Muscle of leg (tissue), 16 donors: Measurements from ENCODE around the gene SLC13A3. TPM values are rescaled to one million over a fixed set of nuclear protein-coding genes. Genes with fewer than 3 reads are reported as not detected.
A peak's percentile ranks its signal among the peaks of the same experiment; 100 is the strongest.

Experiments
- DNase-seq: peaks from one replicate; pipeline ENCODE4 v3.0.0; 2013
- H3K27ac ChIP-seq: one replicate; pipeline ENCODE4 v1.5.1; 2013; ENCODE audit warnings: mild to moderate bottlenecking, low read length, control low read depth
- H3K27me3 ChIP-seq: one replicate; pipeline ENCODE4 v1.6.1; 2013; ENCODE audit warnings: low read length; ENCODE audit not compliant: control insufficient read depth, insufficient read depth
- H3K36me3 ChIP-seq: one replicate; pipeline ENCODE4 v1.6.1; 2013; ENCODE audit warnings: low read length; ENCODE audit not compliant: control insufficient read depth, insufficient read depth
- H3K4me1 ChIP-seq: one replicate; pipeline ENCODE4 v1.6.1; 2013; ENCODE audit warnings: low read length; ENCODE audit not compliant: control insufficient read depth, insufficient read depth
- H3K4me3 ChIP-seq: one replicate; pipeline ENCODE4 v1.5.1; 2013; ENCODE audit warnings: low read length, control low read depth
- H3K9me3 ChIP-seq: replicated peaks from 2 replicates; pipeline ENCODE4 v1.6.1; 2013; ENCODE audit warnings: low read depth, low read length; ENCODE audit not compliant: control insufficient read depth
- WGBS: methylation state at CpG from one replicate; pipeline ENCODE4 v1.1.5; 2013; ENCODE audit warnings: missing lambda C conversion rate; ENCODE audit not compliant: insufficient coverage; 5-methylcytosine and 5-hydroxymethylcytosine counted together
- long read RNA-seq, 11 donors: transcript quantifications; one replicate each; lab custom pipeline, GENCODE V29; 2026
- polyA plus RNA-seq, 8 donors: library from polyadenylated mRNA; unstranded; fragments of 120-200 nt; gene quantifications; one replicate each; pipeline versions ENCODE4 v1.2.1 to v1.2.3, GENCODE V29; 2013; ENCODE audit warnings: inconsistent platforms in 1 of 8, low replicate concordance in 1 of 8; ENCODE audit not compliant: insufficient read length in 8 of 8, insufficient read depth in 1 of 8
- total RNA-seq: library from RNA; stranded (reverse); fragments of 120-200 nt; gene quantifications from one replicate; pipeline ENCODE4 v1.2.4, GENCODE V29; 2013

SLC13A3 gene
- total RNA-seq (2.7 TPM), polyA plus RNA-seq (1 to 10 TPM; 2.3 to 4.2 (median 3.1) TPM)
- long read RNA-seq, donor 1: 0 reads
- long read RNA-seq, donor 2: 0 reads
- long read RNA-seq, donor 3, partial matches to known transcripts: 0 of 5 reads
- long read RNA-seq, donor 3, other reads (novel, unspliced or antisense): 5 of 5 reads
- long read RNA-seq, donor 4: 0 reads
- long read RNA-seq, donor 5: 0 reads
- long read RNA-seq, donor 6: 0 reads
- long read RNA-seq, donor 7: 0 reads
- long read RNA-seq, donor 8: 0 reads
- long read RNA-seq, donor 9: 0 reads
- long read RNA-seq, donor 10: 0 reads
- long read RNA-seq, donor 11: 0 reads

- Histone ChIP-seq H3K4me3 (peak within 1 kb of the TSS; percentile 10), H3K27ac (no peak within 1 kb of the TSS), H3K36me3 (no peaks in the 10 kb centered on the region), H3K4me1 (peaks cover 19% of the 10 kb centered on the region), H3K9me3 (no peaks in the 10 kb centered on the region), H3K27me3 (peaks cover 23% of the 10 kb centered on the region)
- 13% methylated on average over 54 of the region's 55 CpGs for WGBS
- no peak for DNase-seq
Observed at GRCh38 chr20:46651091-46651962, at the start of gene SLC13A3. Gene SLC13A3, minus strand, starts transcription at chr20:46651459. Its CDS starts 38 bp downstream, at chr20:46651421.

GRCh38 chr20:46701057-46701456 is 49.8 kb upstream of the SLC13A3 start:
- WGBS: no CpG with 5 or more reads among the region's 2 CpGs
- Histone ChIP-seq H3K4me3 (no peak overlapping the region), H3K27ac (no peak overlapping the region), H3K9me3 (peaks cover 4% of the 10 kb centered on the region), H3K27me3 (no peaks in the 10 kb centered on the region), H3K4me1 (no peaks in the 10 kb centered on the region), H3K36me3 (no peaks in the 10 kb centered on the region)
- no peak for DNase-seq

GRCh38 chr20:46700481-46700880 is 49.2 kb upstream of the SLC13A3 start:
- DNase-seq: no peak
- Histone ChIP-seq H3K9me3 (peaks cover 4% of the 10 kb centered on the region), H3K27ac (no peak overlapping the region), H3K4me3 (no peak overlapping the region), H3K4me1 (no peaks in the 10 kb centered on the region), H3K27me3 (no peaks in the 10 kb centered on the region), H3K36me3 (no peaks in the 10 kb centered on the region)
- WGBS: 70% methylated on average over 6 of the region's 6 CpGs

DNA sequence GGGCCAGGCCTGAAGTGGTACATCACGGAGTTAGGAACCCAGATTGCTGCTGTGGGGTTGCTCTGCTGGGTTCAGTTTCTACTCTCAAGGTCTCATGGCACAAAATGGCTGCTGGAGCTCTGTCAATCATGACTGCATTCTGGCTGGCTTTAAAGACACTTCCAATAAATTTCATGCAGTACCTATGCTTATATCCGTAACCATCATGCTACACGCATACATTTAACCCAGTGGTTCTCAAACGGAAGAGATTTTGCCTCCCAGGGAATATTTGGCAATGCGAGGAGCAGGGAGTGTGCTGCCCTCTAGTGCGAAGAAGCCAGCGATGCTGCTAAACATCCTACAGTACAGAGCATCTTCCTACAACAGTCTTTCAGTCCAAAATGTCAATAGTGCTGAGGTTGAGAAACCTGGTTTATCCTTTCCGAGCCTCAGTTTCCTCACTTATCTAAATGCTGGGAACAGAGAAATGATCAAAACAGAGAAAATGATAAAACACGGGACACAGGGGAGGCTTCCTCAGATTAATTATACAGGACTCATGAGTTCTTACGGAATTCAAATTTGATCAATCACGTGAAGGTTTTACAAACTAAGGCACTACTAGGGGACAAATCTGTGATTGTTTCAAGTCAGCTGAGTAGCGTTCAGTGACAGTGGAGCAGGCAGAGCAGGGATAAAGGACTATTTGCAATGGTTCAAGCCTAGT is 48.5 kb upstream of the SLC13A3 start:
- no peaks in the 10 kb centered on the region for H3K27me3 ChIP-seq
- no peak overlapping the region for H3K27ac ChIP-seq
- no peak for DNase-seq
- WGBS: 59% methylated on average over 7 of the region's 12 CpGs
- H3K4me1 ChIP-seq: no peaks in the 10 kb centered on the region
- H3K36me3 ChIP-seq: no peaks in the 10 kb centered on the region
- peaks cover 4% of the 10 kb centered on the region for H3K9me3 ChIP-seq
- no peak overlapping the region for H3K4me3 ChIP-seq

DNA sequence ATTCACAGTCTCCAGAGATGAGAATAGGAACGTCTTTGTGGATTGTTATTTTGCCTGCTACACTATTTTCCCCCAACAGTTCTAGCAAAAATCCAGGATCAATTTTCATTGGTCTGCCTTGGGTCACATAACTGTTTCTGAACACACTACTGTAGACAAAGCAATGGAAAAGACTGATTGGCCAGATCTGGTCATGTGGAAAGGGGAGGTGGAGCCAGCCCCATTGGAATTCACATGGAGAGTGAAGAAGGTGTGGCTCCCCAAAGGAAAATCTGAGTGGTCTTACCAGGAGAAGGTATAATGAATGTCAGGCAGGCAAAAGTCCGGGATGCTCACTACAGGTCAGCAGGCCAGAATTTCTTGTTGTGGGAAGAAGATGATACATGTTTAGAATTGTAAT is 47.5 kb upstream of the SLC13A3 start:
- no peak for DNase-seq
- Histone ChIP-seq H3K27ac (no peak overlapping the region), H3K4me1 (no peaks in the 10 kb centered on the region), H3K36me3 (no peaks in the 10 kb centered on the region), H3K27me3 (no peaks in the 10 kb centered on the region), H3K4me3 (no peak overlapping the region), H3K9me3 (peaks cover 4% of the 10 kb centered on the region)
- 78% methylated on average over 1 of the region's 2 CpGs for WGBS

GRCh38 chr20:46696791-46697279 is 45.6 kb upstream of the SLC13A3 start:
- no peak overlapping the region for H3K27ac ChIP-seq
- no peak for DNase-seq
- no peaks in the 10 kb centered on the region for H3K36me3 ChIP-seq
- H3K4me1 ChIP-seq: no peaks in the 10 kb centered on the region
- H3K9me3 ChIP-seq: peaks cover 4% of the 10 kb centered on the region
- 73% methylated on average over 2 of the region's 3 CpGs for WGBS
- no peaks in the 10 kb centered on the region for H3K27me3 ChIP-seq
- no peak overlapping the region for H3K4me3 ChIP-seq

DNA sequence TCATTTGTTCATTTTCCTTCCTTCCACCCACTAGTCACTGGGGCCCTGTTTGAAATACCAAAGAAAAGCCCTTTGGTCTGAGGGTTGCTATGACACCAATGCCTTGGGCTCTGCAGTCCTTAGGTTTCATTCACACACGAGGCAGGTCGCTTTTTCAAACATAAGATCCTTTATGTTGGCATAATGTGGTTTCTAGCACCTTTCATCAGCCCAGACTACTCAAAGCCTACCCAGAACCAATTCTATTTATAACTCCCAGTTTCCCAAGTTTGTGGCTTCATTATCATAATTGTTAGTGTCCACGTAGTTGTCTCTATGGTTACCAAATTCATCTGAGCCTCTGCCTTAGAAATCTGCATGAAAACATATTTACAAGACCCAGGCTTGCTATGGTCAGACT is 44.6 kb upstream of the SLC13A3 start:
- no peak overlapping the region for H3K27ac ChIP-seq
- H3K36me3 ChIP-seq: no peaks in the 10 kb centered on the region
- DNase-seq: no peak
- H3K9me3 ChIP-seq: peaks cover 4% of the 10 kb centered on the region
- no peak overlapping the region for H3K4me3 ChIP-seq
- no peaks in the 10 kb centered on the region for H3K27me3 ChIP-seq
- no peaks in the 10 kb centered on the region for H3K4me1 ChIP-seq
- WGBS: no CpG with 5 or more reads among the region's 3 CpGs

GRCh38 chr20:46694484-46694883 is 43.2 kb upstream of the SLC13A3 start:
- H3K4me3 ChIP-seq: no peak overlapping the region
- H3K36me3 ChIP-seq: no peaks in the 10 kb centered on the region
- H3K9me3 ChIP-seq: peaks cover 1% of the 10 kb centered on the region
- no CpG with 5 or more reads among the region's 2 CpGs for WGBS
- no peak overlapping the region for H3K27ac ChIP-seq
- DNase-seq: peak; percentile 58
- no peaks in the 10 kb centered on the region for H3K27me3 ChIP-seq
- peaks cover 2% of the 10 kb centered on the region for H3K4me1 ChIP-seq

- no peak overlapping the region for H3K4me3 ChIP-seq
- H3K27me3 ChIP-seq: no peaks in the 10 kb centered on the region
- no peak for DNase-seq
- WGBS: no CpG with 5 or more reads among the region's 4 CpGs
- no peaks in the 10 kb centered on the region for H3K9me3 ChIP-seq
- H3K4me1 ChIP-seq: peaks cover 12% of the 10 kb centered on the region
- peaks cover 4% of the 10 kb centered on the region for H3K36me3 ChIP-seq
- no peak overlapping the region for H3K27ac ChIP-seq
Observed at GRCh38 chr20:46691196-46691595, 39.9 kb upstream of the SLC13A3 start.
